ENCODE data around the gene RTP5. TPM values are rescaled to one million over a fixed set of nuclear protein-coding genes. Genes with fewer than 3 reads are reported as not detected.

Gene RTP5
- polyA plus RNA-seq, 1 of the 3 experiments (the other 2 are of a cell fraction) = not detected

DNA sequence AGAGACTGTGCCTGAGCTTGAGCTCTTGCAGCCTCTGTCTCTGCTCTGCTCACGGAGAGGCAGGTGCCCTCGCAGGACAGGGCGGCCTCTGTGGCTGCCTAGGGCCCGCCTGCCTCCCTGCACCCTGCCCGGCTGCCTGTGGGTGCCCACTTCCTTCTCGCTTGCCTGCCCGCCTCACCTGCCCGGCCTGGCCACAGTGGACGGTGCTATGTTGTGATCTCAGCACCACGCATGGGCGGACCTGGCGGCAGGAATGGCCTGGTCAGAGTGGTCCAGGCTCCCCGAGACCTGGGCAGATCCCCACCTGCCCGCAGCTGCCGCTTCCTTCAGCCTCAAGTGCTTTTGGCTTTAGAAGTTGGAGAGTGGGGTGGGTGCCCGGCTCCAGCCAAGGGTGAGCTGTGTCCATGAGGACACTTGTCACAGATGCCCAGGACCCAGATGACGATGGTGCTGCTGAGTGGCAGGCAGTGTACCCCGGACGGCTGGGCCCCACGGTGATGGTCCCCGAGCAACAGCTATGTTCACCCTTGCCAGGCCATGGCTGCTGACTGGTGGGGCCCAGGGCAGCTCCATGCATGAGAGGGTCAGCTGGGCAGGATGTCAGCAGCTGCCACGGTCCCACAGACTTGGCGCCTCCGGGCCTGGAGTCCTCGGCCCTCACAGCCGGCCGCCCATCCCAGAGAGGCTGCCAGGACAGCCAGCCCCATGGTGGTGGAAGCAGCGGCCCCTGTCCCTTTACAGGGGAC is 25.3 kb downstream of the RTP5 start:
- ChIA-PET POLR2A (no interaction called here), CTCF (interaction anchor here (1.5 kb wide), 1 partner anchor 10 kb away, joined by 4 read pairs; no protein-coding TSS in a partner anchor)
- DNase-seq = no peak
- Histone ChIP-seq H4K20me1 (ENCODE audit: insufficient read depth) (no peaks in the 10 kb centered on the region), H3K36me3 (replicated peaks in 1 of 2; ENCODE audit: control insufficient read depth in 1 of 2, insufficient read depth in 2 of 2, low read length in 1 of 2) (no peaks in the 10 kb centered on the region), H3K4me2 (no peak overlapping the region), H3K9me2 (no peaks in the 10 kb centered on the region), H3K27me3 (ENCODE audit: insufficient read depth) (no peaks in the 10 kb centered on the region), H2AFZ (ENCODE audit: low read depth) (no peak overlapping the region), H3K79me2 (ENCODE audit: insufficient read depth) (no peaks in the 10 kb centered on the region), H3K27ac (ENCODE audit: low read depth in 2 of 2, low read length in 1 of 2) (no peak overlapping the region), H3F3A (replicated peaks; ENCODE audit: insufficient read depth) (no peaks in the 10 kb centered on the region), H3K4me3 (ENCODE audit: low read depth in 2 of 2, low read length in 1 of 2) (no peak overlapping the region), H3K9me3 (no peaks in the 10 kb centered on the region), H3K4me1 (ENCODE audit: control insufficient read depth in 1 of 2, insufficient read depth in 2 of 2, low read depth in 1 of 2, low read length in 1 of 2) (peaks cover 0 to 30% of the 10 kb centered on the region in 2 experiments; a peak in 1 of 4 replicates), H3K9ac (no peak overlapping the region)
- TF ChIP-seq MEF2A (IDR thresholded peaks at IDR 0.05; ENCODE audit: borderline replicate concordance, low read depth) (no peak), ELF1 (IDR thresholded peaks at IDR 0.05) (no peak), TCF12 (IDR thresholded peaks at IDR 0.05) (no peak), YY1 (IDR thresholded peaks at IDR 0.05; ENCODE audit: low read depth) (no peak), RCOR1 (IDR thresholded peaks at IDR 0.05; ENCODE audit: low read length) (no peak), EP300 (IDR thresholded peaks at IDR 0.05; ENCODE audit: borderline replicate concordance in 1 of 2, low read depth in 1 of 2, low read length in 1 of 2) (no peak), RXRA (IDR thresholded peaks at IDR 0.05; ENCODE audit: borderline replicate concordance, low read depth) (no peak), EZH2phosphoT487 (IDR thresholded peaks at IDR 0.05; ENCODE audit: borderline replicate concordance, low read depth) (no peak), GATA2 (CRISPR knock-in tag; IDR thresholded peaks at IDR 0.05) (no peak), POLR2AphosphoS5 (IDR thresholded peaks at IDR 0.05; ENCODE audit: low read depth, low read length) (no peak), FOXM1 (IDR thresholded peaks at IDR 0.05; ENCODE audit: low read depth) (no peak), SIN3A (IDR thresholded peaks at IDR 0.05; ENCODE audit: borderline replicate concordance, low read depth, low read length) (no peak), JUND (IDR thresholded peaks at IDR 0.05) (no peak), TEAD4 (IDR thresholded peaks at IDR 0.05; ENCODE audit: borderline replicate concordance, insufficient read depth) (no peak)
- TF ChIP-seq, protein P1, sequence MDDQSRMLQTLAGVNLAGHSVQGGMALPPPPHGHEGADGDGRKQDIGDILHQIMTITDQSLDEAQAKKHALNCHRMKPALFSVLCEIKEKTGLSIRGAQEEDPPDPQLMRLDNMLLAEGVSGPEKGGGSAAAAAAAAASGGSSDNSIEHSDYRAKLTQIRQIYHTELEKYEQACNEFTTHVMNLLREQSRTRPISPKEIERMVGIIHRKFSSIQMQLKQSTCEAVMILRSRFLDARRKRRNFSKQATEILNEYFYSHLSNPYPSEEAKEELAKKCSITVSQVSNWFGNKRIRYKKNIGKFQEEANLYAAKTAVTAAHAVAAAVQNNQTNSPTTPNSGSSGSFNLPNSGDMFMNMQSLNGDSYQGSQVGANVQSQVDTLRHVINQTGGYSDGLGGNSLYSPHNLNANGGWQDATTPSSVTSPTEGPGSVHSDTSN (IDR thresholded peaks at IDR 0.05) = no peak
- 96% methylated on average over 17 of the region's 28 CpGs for WGBS (ENCODE audit: low lambda C conversion rate)

DNA sequence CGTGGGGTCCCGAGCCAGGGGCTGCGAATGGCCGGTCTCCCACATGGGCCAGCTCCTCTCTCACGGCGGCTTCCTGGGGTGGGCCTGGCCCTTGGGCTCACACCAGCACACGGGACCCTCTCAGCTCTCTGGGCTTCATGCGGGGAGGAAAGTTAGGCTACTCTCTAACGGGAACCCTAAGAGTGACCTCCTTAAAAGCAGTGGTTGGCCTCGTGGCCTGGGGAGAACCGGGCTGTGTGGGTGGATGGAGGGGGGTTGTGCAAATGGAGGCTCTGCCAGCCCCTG is 25.8 kb downstream of the RTP5 start:
- Histone ChIP-seq H4K20me1 (ENCODE audit: insufficient read depth) (no peaks in the 10 kb centered on the region), H3K27me3 (ENCODE audit: insufficient read depth) (no peaks in the 10 kb centered on the region), H3K9ac (no peak overlapping the region), H3K27ac (ENCODE audit: low read depth in 2 of 2, low read length in 1 of 2) (no peak overlapping the region), H3K9me2 (no peaks in the 10 kb centered on the region), H3K4me3 (ENCODE audit: low read depth in 2 of 2, low read length in 1 of 2) (no peak overlapping the region), H3K4me1 (ENCODE audit: control insufficient read depth in 1 of 2, insufficient read depth in 2 of 2, low read depth in 1 of 2, low read length in 1 of 2) (peaks cover 0 to 33% of the 10 kb centered on the region in 2 experiments; a peak in 1 of 4 replicates), H3K36me3 (replicated peaks in 1 of 2; ENCODE audit: control insufficient read depth in 1 of 2, insufficient read depth in 2 of 2, low read length in 1 of 2) (no peaks in the 10 kb centered on the region), H3K9me3 (no peaks in the 10 kb centered on the region), H3K79me2 (ENCODE audit: insufficient read depth) (no peaks in the 10 kb centered on the region), H3F3A (replicated peaks; ENCODE audit: insufficient read depth) (no peaks in the 10 kb centered on the region), H2AFZ (ENCODE audit: low read depth) (no peak overlapping the region), H3K4me2 (no peak overlapping the region)
- DNase-seq = no peak
- CTCF ChIA-PET = no interaction called here
- TF ChIP-seq RCOR1 (IDR thresholded peaks at IDR 0.05; ENCODE audit: low read length) (no peak), FOXJ3 (CRISPR knock-in tag; IDR thresholded peaks at IDR 0.05) (no peak), GABPA (IDR thresholded peaks at IDR 0.05; ENCODE audit: low read depth) (no peak), RFX5 (IDR thresholded peaks at IDR 0.05; ENCODE audit: low read length) (no peak), EZH2phosphoT487 (IDR thresholded peaks at IDR 0.05; ENCODE audit: borderline replicate concordance, low read depth) (no peak)
- TF ChIP-seq, protein P1 (IDR thresholded peaks at IDR 0.05) = no peak
- POLR2A ChIA-PET = no interaction called here
- WGBS (ENCODE audit: low lambda C conversion rate) = 84% methylated on average over 8 of the region's 11 CpGs
